Measurements from ENCODE around the gene ABHD14A. TPM values are rescaled to one million over a fixed set of nuclear protein-coding genes. Genes with fewer than 3 reads are reported as not detected.

Gene ABHD14A
- total and polyA plus RNA-seq, 2 of the 13 experiments (the other 11 are each of a cell fraction or from before 2014, with no cell fraction given), result 29.5 to 46.9 TPM

- TF ChIP-seq, protein P1, sequence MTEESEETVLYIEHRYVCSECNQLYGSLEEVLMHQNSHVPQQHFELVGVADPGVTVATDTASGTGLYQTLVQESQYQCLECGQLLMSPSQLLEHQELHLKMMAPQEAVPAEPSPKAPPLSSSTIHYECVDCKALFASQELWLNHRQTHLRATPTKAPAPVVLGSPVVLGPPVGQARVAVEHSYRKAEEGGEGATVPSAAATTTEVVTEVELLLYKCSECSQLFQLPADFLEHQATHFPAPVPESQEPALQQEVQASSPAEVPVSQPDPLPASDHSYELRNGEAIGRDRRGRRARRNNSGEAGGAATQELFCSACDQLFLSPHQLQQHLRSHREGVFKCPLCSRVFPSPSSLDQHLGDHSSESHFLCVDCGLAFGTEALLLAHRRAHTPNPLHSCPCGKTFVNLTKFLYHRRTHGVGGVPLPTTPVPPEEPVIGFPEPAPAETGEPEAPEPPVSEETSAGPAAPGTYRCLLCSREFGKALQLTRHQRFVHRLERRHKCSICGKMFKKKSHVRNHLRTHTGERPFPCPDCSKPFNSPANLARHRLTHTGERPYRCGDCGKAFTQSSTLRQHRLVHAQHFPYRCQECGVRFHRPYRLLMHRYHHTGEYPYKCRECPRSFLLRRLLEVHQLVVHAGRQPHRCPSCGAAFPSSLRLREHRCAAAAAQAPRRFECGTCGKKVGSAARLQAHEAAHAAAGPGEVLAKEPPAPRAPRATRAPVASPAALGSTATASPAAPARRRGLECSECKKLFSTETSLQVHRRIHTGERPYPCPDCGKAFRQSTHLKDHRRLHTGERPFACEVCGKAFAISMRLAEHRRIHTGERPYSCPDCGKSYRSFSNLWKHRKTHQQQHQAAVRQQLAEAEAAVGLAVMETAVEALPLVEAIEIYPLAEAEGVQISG (CRISPR knock-in tag; IDR thresholded peaks at IDR 0.05), result peak; percentile 85
- peak; percentile 99 for TF ChIP-seq MYC (CRISPR knock-in tag; IDR thresholded peaks at IDR 0.05; ENCODE audit: borderline replicate concordance)
- TF ChIP-seq ZNF878 (CRISPR knock-in tag; IDR thresholded peaks at IDR 0.05), result peak; percentile 59; the same call in 1 of the 2 replicates
- TF ChIP-seq, protein P2, sequence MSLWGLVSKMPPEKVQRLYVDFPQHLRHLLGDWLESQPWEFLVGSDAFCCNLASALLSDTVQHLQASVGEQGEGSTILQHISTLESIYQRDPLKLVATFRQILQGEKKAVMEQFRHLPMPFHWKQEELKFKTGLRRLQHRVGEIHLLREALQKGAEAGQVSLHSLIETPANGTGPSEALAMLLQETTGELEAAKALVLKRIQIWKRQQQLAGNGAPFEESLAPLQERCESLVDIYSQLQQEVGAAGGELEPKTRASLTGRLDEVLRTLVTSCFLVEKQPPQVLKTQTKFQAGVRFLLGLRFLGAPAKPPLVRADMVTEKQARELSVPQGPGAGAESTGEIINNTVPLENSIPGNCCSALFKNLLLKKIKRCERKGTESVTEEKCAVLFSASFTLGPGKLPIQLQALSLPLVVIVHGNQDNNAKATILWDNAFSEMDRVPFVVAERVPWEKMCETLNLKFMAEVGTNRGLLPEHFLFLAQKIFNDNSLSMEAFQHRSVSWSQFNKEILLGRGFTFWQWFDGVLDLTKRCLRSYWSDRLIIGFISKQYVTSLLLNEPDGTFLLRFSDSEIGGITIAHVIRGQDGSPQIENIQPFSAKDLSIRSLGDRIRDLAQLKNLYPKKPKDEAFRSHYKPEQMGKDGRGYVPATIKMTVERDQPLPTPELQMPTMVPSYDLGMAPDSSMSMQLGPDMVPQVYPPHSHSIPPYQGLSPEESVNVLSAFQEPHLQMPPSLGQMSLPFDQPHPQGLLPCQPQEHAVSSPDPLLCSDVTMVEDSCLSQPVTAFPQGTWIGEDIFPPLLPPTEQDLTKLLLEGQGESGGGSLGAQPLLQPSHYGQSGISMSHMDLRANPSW (CRISPR knock-in tag; IDR thresholded peaks at IDR 0.05; ENCODE audit: borderline replicate concordance), result peak; percentile 92; the same call in 1 of the 2 replicates
- peak; percentile 96 for TF ChIP-seq ZNF749 (CRISPR knock-in tag; IDR thresholded peaks at IDR 0.05; ENCODE audit: borderline replicate concordance)
- TF ChIP-seq ONECUT2 (CRISPR knock-in tag; IDR thresholded peaks at IDR 0.05), result no peak; the same call in 1 of the 2 replicates
- no peak for TF ChIP-seq RFX3 (CRISPR knock-in tag; IDR thresholded peaks at IDR 0.05)
- TF ChIP-seq BHLHE40 (IDR thresholded peaks at IDR 0.05; ENCODE audit: low read length), result peak; percentile 39; the same call in 1 of the 2 replicates
- peak; percentile 78 for TF ChIP-seq FOXA3 (CRISPR knock-in tag; IDR thresholded peaks at IDR 0.05)
- TF ChIP-seq ZFP1 (CRISPR knock-in tag; IDR thresholded peaks at IDR 0.05), result no peak
- TF ChIP-seq ZNF451 (CRISPR knock-in tag; IDR thresholded peaks at IDR 0.05), result peak; percentile 98
- no peak; the same call in 1 of the 2 replicates for TF ChIP-seq AKAP8 (CRISPR knock-in tag; IDR thresholded peaks at IDR 0.05)
- peak; percentile 69 for TF ChIP-seq REPIN1 (CRISPR knock-in tag; IDR thresholded peaks at IDR 0.05; ENCODE audit: borderline replicate concordance, low read depth)
- TF ChIP-seq SIX4 (CRISPR knock-in tag; IDR thresholded peaks at IDR 0.05), result no peak; the same call in 1 of the 2 replicates
- TF ChIP-seq ZNF720 (CRISPR knock-in tag; IDR thresholded peaks at IDR 0.05), result no peak
- TF ChIP-seq CHCHD3 (CRISPR knock-in tag; IDR thresholded peaks at IDR 0.05), result no peak
- TF ChIP-seq ZNF710 (CRISPR knock-in tag; IDR thresholded peaks at IDR 0.05; ENCODE audit: borderline replicate concordance), result 0 out of 2 replicates have a peak, but pooled peaks have one; percentile 44
- TF ChIP-seq GTF2F1 (IDR thresholded peaks at IDR 0.05; ENCODE audit: low read length), result no peak
- TF ChIP-seq, protein P3, sequence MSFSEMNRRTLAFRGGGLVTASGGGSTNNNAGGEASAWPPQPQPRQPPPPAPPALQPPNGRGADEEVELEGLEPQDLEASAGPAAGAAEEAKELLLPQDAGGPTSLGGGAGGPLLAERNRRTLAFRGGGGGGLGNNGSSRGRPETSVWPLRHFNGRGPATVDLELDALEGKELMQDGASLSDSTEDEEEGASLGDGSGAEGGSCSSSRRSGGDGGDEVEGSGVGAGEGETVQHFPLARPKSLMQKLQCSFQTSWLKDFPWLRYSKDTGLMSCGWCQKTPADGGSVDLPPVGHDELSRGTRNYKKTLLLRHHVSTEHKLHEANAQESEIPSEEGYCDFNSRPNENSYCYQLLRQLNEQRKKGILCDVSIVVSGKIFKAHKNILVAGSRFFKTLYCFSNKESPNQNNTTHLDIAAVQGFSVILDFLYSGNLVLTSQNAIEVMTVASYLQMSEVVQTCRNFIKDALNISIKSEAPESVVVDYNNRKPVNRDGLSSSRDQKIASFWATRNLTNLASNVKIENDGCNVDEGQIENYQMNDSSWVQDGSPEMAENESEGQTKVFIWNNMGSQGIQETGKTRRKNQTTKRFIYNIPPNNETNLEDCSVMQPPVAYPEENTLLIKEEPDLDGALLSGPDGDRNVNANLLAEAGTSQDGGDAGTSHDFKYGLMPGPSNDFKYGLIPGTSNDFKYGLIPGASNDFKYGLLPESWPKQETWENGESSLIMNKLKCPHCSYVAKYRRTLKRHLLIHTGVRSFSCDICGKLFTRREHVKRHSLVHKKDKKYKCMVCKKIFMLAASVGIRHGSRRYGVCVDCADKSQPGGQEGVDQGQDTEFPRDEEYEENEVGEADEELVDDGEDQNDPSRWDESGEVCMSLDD (CRISPR knock-in tag; IDR thresholded peaks at IDR 0.05; ENCODE audit: borderline replicate concordance), result peak; percentile 44; the same call in 1 of the 2 replicates
These were observed 8.1 kb downstream of the ABHD14A start, which contains the start of gene ACY1 (continued) for GRCh38 chr3:51982838-51983577.

Data from HepG2 (cell line).